OCI-LY3 (cell line): ENCODE data around the gene TMBIM6.
"Not testable (repeated sequence)": the region's sequence is repeated elsewhere in the genome, so short reads cannot be mapped to it uniquely, and the experiment has no call there.

Experiments used
- EZH2phosphoT487 ChIP-seq: fragments of 200-600 bp; shearing (Covaris generic); IDR thresholded peaks from 2 replicates; pipeline ENCODE4 v1.6.1; 2018; ENCODE audit warnings: antibody characterized with exemption, mixed run types, low read depth
- TF ChIP-seq, protein P1 (sequence below): fragments of 200-600, 300-600 bp; sonication (generic); IDR thresholded peaks from 2 replicates; pipeline ENCODE4 v1.5.1; 2014; ENCODE audit warnings: antibody characterized with exemption, low read length, low read depth

DNA sequence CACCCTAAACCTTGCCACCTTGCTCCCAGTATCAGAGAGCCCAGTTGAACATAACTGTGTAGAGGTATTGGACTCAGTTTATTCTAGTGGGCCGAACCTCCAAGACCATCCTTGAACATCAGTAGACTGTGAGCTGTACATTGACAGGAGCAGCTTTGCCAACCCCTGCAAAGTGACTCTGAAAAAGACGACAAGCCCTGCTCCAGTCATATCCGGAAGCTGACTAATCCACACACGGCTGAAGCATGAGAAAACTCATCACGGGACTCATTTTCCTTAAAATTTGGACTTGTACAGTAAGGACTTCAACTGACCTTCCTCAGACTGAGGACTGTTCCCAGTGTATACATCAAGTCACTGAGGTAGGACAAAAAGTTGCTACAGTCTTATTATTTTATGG, 2.6 kb upstream of the TMBIM6 start:
- TF ChIP-seq, protein P1, sequence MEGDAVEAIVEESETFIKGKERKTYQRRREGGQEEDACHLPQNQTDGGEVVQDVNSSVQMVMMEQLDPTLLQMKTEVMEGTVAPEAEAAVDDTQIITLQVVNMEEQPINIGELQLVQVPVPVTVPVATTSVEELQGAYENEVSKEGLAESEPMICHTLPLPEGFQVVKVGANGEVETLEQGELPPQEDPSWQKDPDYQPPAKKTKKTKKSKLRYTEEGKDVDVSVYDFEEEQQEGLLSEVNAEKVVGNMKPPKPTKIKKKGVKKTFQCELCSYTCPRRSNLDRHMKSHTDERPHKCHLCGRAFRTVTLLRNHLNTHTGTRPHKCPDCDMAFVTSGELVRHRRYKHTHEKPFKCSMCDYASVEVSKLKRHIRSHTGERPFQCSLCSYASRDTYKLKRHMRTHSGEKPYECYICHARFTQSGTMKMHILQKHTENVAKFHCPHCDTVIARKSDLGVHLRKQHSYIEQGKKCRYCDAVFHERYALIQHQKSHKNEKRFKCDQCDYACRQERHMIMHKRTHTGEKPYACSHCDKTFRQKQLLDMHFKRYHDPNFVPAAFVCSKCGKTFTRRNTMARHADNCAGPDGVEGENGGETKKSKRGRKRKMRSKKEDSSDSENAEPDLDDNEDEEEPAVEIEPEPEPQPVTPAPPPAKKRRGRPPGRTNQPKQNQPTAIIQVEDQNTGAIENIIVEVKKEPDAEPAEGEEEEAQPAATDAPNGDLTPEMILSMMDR, result not testable (repeated sequence)
- not testable (repeated sequence) for TF ChIP-seq EZH2phosphoT487
